ENCODE data around the gene PLXNC1.

The PLXNC1 gene

DNA sequence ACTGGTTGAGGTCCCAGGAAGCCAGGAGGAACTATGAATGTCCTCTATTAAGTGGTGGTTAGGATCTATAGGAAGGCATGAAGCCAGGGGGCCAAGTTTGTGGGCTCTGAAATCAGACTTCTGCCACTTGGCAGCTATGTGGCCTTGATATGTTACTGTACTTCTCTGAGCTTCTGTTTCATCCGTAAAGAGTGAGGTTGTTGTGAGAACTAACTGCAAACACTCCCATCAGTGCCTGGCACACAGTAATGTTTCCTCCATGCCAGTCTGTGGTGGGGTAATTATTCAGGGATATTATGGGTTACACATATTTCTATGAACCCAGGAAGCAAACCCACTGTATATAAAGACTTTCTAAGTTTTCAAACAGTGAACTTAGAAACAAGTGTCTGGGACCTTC, 57.4 kb downstream of the PLXNC1 start:
- no peak for DNase-seq (ENCODE audit: low spot score)

GRCh38 chr12:94206886-94207285, 58.5 kb downstream of the PLXNC1 start:
- no peak for DNase-seq (ENCODE audit: low spot score)

- DNase-seq (ENCODE audit: low spot score) = no peak
These were observed 59.1 kb downstream of the PLXNC1 start for GRCh38 chr12:94207467-94207848.

DNA sequence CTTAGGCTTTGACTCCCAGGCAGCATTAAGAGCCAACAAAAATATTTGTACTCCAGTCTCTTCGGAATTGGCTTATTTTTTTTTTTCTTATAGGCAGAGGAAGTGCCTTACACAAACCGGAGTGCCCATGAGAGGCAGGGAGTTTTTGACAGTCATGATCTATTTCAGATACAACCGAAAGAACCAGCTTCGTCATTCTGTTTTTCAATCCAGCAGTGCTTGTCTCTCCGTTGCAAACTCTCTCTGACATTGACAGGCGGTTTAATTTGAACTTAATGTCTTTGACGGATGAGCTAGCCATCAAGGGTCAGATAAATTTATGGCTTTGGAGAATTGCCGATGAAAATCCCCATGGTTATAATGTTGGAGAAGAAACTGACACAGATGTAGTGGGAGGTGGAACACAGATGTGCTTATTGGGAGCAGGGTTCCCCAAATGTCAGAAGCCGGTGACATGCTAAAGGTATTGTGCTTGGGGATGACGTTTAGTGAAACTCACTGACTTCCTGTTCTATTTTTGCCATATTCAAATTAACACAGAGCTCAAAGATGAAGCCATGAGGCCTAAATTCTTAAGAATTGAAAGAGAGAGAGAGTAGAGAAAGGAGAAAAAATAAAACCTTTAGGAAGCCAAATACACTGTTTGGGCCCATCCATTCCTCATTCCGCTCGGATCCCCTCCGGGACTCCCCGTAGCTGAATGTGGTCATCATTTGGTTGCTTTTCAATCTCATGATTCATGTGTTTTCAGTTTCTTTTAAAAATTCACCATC, 59.7 kb downstream of the PLXNC1 start:
- peak; percentile 48 for DNase-seq (ENCODE audit: low spot score)

DNA sequence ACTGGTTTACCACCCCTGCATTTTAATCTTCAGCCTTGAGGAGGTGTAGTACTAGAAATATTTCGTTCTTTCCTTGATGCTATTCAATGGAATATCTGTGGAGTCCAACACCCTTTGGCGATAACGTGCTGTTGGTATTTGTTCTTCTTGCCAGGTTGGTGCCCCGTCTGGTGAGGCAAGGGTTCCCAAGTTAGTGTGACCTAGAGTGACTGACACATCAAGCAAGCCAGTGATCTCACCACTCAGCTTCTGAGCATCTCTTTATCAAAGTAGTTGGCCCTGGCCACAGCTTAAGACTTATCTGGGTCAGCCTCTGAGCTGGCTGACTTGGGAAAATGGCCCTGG, 60.2 kb downstream of the PLXNC1 start:
- no peak for DNase-seq (ENCODE audit: low spot score)

DNA sequence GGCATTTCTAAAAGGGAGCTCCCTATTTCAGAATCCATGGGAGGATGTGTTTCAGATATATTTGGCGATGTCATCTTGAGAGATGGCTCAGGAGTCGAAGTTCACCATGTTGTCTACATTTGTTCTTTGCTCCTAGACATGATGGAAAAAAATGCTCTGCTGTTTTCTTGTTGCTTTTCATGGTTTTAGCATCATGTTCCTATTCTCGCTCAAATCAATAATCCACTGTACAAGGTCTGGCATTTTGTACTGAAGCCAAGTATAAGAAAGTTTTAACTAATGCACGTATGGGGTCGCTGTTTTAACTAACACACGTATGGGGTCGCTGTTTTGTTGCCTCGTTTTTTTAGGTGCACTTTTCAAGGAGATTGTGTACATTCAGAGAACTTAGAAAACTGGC, 60.9 kb downstream of the PLXNC1 start:
- no peak for DNase-seq (ENCODE audit: low spot score)

DNA sequence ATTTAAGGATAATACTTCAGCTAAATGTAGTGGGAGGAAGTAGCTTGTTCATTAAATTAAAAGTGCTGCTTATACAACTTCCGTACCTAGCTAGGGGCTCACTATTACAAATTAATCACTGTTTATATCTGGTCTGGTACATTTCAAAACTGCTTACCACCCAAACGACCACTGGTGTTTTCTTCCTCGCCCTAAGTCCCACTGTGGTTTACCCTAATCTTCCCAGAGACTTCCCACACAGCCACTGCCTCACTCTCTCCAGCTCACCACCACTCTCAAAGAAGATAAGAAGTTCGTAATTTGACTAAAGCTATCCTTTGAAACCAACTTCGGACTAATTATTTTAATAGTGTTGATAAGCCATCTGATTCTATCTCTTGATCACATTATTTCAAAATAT, 62.6 kb downstream of the PLXNC1 start:
- no peak for DNase-seq (ENCODE audit: low spot score)

- DNase-seq (ENCODE audit: low spot score) = no peak
These were observed 69.9 kb downstream of the PLXNC1 start for GRCh38 chr12:94218233-94218632.

DNA sequence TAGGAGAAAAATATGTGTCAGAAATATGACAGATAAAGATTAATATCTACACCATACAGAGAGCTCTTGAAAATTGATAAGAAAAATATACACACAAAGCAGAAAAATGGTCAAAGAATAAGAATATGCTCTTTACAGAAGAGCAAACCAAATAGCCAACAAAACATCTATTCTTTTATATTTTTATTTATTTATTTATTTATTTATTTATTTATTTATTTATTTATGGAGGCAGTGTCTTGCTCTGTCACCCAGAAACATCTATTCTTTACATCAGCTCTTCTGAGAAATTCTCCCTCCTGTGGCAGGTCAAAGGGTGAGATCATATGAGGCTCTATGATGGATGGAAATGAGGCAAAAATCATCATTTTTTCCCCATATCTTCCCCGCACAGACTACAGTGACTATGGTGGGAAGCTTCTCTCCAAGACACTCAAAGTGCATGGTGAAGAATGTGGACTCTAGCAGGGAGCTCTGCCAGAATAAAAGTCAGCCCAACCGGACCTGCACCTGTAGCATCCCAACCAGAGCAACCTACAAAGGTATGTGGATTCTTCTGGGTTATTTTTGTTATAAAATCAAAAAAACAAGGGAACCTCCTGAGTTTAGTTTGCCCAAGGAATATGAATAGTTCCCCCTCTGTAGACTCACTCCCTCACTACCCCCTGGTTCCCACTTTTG, 71.4 kb downstream of the PLXNC1 start:
- DNase-seq (ENCODE audit: low spot score) = no peak

GRCh38 chr12:94220804-94221203, 72.4 kb downstream of the PLXNC1 start:
- no peak for DNase-seq (ENCODE audit: low spot score)

- no peak for DNase-seq (ENCODE audit: low spot score)
These were observed 74.1 kb downstream of the PLXNC1 start for GRCh38 chr12:94222351-94223084.

DNA sequence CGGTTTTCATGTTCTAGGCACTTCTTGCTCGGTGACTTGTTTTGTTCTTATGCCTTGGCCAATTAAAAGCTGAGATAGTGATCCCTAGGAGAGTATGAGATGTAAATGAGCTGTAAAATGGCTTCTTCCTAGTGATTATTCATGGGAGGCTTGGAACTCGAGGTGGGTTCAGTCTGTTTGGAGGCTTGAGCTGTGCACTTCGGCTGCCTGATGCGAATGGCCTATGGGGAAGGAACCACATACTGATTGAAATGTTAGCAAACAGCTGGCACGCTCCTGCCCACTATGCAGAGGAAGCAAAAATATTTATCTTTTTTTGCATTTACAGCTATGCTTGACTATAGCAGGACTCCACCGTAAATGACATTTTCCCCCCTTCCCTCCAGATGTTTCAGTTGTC, 75.5 kb downstream of the PLXNC1 start:
- DNase-seq (ENCODE audit: low spot score) = no peak

DNA sequence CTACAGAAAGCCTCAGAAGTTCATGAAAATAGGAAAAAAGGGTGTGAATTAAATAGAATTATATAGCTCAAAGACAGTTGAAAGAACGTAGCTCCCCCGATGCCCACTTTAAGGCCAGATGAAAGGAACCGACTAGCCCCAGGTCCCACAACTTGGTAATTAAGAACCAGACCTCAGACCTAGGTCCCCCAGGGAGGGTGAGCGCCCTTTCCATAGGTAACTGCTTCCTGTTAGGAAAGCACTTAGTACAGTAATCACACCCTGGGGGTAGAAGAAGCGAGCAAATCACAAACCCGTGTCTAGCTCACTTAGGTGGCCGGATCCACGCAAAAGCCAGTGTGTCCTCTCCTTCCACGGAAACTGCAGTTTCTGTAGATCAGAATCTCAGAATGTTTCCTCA, 77.1 kb downstream of the PLXNC1 start:
- DNase-seq (ENCODE audit: low spot score) = no peak

- DNase-seq (ENCODE audit: low spot score) = no peak
These were observed 77.7 kb downstream of the PLXNC1 start for GRCh38 chr12:94225947-94226630.

DNA sequence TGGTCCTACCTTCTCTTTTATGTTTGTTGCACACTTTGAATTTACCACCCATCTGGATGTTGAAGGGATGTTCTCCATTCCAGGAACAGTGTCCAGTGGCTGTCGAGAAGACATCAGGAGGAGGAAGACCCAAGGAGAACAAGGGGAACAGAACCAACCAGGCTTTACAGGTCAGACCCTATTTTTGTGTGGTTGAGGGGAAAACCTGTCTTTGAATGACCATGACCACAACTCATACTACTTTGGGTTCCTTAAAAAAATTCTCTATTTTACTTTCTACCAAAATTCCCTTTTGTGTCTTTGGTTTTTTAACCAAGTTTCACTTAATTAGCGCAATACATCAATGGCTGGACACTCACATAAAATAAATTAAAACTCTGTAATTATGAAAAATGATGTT, 78.7 kb downstream of the PLXNC1 start:
- DNase-seq (ENCODE audit: low spot score) = no peak

- DNase-seq (ENCODE audit: low spot score) = no peak
These were observed 80.1 kb downstream of the PLXNC1 start for GRCh38 chr12:94228488-94228907.

GRCh38 chr12:94229902-94230301, 81.5 kb downstream of the PLXNC1 start:
- DNase-seq (ENCODE audit: low spot score) = no peak

GRCh38 chr12:94230357-94230905, 82.1 kb downstream of the PLXNC1 start:
- DNase-seq (ENCODE audit: low spot score) = no peak

DNA sequence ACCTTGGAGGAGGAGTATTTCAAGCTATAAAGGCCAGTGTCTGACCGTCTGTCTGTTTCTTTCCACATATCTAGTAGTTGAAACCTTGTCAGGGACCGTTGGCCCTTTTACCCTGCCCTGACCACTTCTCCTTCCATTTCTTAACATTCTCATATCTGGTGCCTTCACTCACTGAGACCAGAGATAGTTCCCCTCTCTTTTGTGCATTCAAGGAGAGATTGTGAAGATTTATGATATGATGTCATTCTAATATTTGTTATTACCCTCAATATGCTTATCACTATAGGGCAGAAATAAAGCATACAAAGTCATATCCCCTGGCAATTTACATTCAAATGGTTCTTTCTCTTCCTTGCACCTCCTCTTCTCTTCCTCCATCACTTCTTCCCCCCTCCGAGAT, 83.3 kb downstream of the PLXNC1 start:
- DNase-seq (ENCODE audit: low spot score) = no peak

DNA sequence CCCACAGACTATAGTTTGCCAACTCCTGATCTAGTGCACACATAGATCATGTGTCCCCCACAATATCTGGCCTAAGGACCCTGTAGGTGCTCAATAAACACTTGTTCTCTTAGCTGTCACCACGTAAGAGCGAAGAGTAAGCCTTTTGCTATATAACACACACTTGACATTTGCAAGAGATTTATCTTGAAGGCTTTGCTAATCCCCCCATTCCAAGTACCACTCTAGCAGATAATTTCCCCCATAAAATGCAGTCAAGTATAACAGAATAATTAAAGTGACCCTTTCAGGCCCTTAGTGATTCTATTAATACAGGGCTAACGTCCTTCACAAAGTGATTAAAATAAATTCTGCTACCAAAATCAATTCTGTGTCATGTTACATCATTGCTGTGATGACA, 87.5 kb downstream of the PLXNC1 start:
- no peak for DNase-seq (ENCODE audit: low spot score)

GRCh38 chr12:94239332-94239993, 91.1 kb downstream of the PLXNC1 start:
- DNase-seq (ENCODE audit: low spot score) = no peak

DNA sequence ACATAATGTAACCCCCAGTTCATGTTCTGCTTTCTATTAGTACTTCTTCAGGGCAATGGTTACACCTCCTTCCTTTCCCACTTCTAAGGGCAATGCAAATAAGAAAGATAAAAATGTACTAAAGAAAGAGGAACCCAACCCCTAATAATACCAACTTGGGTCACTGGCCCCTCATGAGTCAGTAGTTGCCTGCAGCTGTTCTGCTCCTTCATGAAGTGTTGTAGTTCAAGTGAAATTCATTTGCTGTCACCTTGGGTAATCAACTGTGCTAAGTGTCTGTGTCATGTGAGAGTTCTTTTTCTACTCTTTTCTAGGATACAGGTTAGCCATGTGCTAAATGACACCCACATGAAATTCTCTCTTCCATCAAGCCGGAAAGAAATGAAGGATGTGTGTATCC, 91.8 kb downstream of the PLXNC1 start:
- DNase-seq (ENCODE audit: low spot score) = no peak

All from putamen (tissue), 1 donor.